Measurements from ENCODE around the gene OLA1. TPM values are rescaled to one million over a fixed set of nuclear protein-coding genes. Genes with fewer than 3 reads are reported as not detected.

The OLA1 gene
- total RNA-seq, 1 donor, result 101 TPM

DNA sequence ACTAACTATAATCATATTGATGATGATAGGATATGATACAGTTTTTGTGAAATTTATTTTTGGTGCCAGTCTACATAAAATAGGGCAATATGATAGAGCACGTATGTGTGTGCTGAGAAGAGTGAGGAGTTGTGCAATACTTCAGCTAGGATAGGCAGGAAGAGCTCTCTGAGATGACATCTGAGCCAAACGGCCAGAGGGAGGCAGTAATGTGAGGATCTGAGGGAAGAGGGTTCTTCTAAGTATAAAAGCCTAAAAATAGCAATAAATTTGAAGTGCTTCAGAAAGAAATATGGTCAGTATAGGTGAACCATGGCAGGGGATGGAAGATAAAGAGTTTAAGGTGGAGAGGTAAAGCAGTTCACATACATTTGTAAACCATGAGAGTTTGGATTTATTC lies 102.5 kb downstream of the OLA1 start:
- DNase-seq (ENCODE audit: low read depth), result no peak
- TF ChIP-seq, protein P1, sequence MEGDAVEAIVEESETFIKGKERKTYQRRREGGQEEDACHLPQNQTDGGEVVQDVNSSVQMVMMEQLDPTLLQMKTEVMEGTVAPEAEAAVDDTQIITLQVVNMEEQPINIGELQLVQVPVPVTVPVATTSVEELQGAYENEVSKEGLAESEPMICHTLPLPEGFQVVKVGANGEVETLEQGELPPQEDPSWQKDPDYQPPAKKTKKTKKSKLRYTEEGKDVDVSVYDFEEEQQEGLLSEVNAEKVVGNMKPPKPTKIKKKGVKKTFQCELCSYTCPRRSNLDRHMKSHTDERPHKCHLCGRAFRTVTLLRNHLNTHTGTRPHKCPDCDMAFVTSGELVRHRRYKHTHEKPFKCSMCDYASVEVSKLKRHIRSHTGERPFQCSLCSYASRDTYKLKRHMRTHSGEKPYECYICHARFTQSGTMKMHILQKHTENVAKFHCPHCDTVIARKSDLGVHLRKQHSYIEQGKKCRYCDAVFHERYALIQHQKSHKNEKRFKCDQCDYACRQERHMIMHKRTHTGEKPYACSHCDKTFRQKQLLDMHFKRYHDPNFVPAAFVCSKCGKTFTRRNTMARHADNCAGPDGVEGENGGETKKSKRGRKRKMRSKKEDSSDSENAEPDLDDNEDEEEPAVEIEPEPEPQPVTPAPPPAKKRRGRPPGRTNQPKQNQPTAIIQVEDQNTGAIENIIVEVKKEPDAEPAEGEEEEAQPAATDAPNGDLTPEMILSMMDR (IDR thresholded peaks at IDR 0.05; ENCODE audit: insufficient read depth, low read depth, low read length), result no peak
- H3K4me3 ChIP-seq (ENCODE audit: low read depth, low read length), result no peak overlapping the region

DNA sequence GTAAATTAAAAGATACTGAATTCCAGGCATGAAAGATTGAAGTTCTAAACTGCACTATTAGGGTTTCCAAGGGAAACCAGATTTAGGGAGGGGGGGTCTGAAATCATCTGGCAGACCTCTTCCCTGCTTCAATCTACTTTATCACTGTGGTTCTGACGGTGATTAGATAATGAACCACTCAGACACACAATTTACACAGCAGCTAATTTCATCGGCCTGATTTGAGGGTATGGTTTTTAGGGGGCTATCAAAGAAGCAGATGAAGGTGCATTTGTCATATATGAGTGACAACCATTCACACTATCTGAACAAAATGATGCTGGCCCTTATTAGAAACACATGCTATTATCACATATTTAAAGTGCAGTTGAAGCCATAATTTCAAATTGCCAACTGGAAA lies 106.0 kb downstream of the OLA1 start:
- no peak overlapping the region for H3K4me3 ChIP-seq (ENCODE audit: low read depth, low read length)
- no peak for DNase-seq (ENCODE audit: low read depth)
- TF ChIP-seq, protein P1 (IDR thresholded peaks at IDR 0.05; ENCODE audit: insufficient read depth, low read depth, low read length), result no peak

GRCh38 chr2:174138161-174138560 lies 110.2 kb downstream of the OLA1 start:
- H3K4me3 ChIP-seq (ENCODE audit: low read depth, low read length), result no peak overlapping the region
- peak; percentile 24 for DNase-seq (ENCODE audit: low read depth)
- TF ChIP-seq, protein P1 (IDR thresholded peaks at IDR 0.05; ENCODE audit: insufficient read depth, low read depth, low read length), result peak; percentile 52

- TF ChIP-seq, protein P1 (IDR thresholded peaks at IDR 0.05; ENCODE audit: insufficient read depth, low read depth, low read length), result no peak
- no peak for DNase-seq (ENCODE audit: low read depth)
- H3K4me3 ChIP-seq (ENCODE audit: low read depth, low read length), result no peak overlapping the region
These were observed 112.4 kb downstream of the OLA1 start for GRCh38 chr2:174135981-174136380.

DNA sequence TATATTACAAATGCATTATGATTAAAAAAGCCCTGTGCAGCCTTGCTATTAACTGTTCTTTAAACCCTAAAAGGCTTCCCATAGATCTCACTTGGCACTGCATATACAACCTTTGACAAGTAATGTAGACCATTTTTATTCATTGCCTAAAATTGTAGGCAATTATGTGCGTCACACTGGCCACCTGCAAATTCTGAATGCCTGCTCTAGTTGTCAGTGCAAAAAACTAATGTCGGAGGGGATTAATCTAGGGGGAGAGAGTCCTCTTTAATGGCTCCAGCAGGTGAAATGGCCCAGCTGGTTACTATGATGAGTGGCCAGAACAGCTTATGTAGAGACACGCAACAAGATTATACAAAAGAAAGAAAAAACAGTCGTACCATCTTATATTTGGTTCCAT lies 123.2 kb downstream of the OLA1 start:
- no peak for DNase-seq (ENCODE audit: low read depth)
- H3K4me3 ChIP-seq (ENCODE audit: low read depth, low read length), result no peak overlapping the region
- TF ChIP-seq, protein P1 (IDR thresholded peaks at IDR 0.05; ENCODE audit: insufficient read depth, low read depth, low read length), result no peak

DNA sequence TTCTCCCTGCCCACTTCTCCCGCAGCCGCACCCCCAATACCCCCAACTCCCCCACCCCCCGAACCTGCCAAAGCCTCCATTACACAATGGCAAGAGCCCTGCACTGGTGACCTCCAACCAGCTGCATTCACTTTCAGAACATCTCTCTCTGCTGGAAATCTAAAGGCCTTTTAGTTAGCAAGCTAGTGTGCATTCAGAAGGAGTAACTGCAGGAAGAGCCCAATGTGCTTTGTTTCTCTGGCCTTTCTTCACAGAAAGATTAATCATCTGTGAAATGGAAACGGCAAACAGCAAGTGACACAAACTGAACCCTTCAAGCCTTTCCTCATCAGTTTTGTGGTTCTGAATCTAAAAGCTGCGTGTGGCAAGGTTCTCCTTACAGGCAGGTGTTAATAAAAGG lies 124.2 kb downstream of the OLA1 start:
- TF ChIP-seq, protein P1 (IDR thresholded peaks at IDR 0.05; ENCODE audit: insufficient read depth, low read depth, low read length), result no peak
- peak; percentile 5 for DNase-seq (ENCODE audit: low read depth)

DNA sequence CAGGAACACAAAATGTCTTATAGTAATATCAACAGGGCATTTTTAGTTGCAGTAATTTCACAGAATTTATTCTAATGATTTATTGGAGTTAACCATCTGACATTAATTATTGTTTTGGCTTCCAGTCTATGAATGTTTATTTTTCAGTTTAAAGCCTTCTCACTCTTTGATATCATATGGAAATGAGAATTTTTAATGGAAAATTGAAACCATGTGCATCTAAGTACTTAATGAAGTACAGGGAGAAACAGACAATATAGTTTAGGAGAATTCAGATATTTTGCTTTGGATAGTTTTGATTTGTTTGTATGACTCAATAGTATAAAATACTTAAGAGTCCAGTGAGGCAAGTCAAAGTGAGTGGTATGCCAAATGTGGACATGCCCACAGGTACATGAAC lies 126.1 kb downstream of the OLA1 start:
- TF ChIP-seq, protein P1 (IDR thresholded peaks at IDR 0.05; ENCODE audit: insufficient read depth, low read depth, low read length), result no peak
- peak; percentile 5 for DNase-seq (ENCODE audit: low read depth)
- no peak overlapping the region for H3K4me3 ChIP-seq (ENCODE audit: low read depth, low read length)

More for the DNA sequence above, 124.2 kb downstream of the OLA1 start:
- H3K4me3 ChIP-seq (ENCODE audit: low read depth, low read length), result no peak overlapping the region
